ENCODE results near the gene EP400.

Gene EP400

GRCh38 chr12:131986910-131987309 is 37.2 kb downstream of the EP400 start:
- DNase-seq (ENCODE audit: low read depth), result no peak

GRCh38 chr12:131987552-131987951 is 37.8 kb downstream of the EP400 start:
- DNase-seq (ENCODE audit: low read depth), result no peak

- DNase-seq (ENCODE audit: low read depth), result no peak
Observed at GRCh38 chr12:131988054-131988796, 38.5 kb downstream of the EP400 start.

GRCh38 chr12:131989021-131989420 is 39.3 kb downstream of the EP400 start:
- DNase-seq (ENCODE audit: low read depth), result no peak

DNA sequence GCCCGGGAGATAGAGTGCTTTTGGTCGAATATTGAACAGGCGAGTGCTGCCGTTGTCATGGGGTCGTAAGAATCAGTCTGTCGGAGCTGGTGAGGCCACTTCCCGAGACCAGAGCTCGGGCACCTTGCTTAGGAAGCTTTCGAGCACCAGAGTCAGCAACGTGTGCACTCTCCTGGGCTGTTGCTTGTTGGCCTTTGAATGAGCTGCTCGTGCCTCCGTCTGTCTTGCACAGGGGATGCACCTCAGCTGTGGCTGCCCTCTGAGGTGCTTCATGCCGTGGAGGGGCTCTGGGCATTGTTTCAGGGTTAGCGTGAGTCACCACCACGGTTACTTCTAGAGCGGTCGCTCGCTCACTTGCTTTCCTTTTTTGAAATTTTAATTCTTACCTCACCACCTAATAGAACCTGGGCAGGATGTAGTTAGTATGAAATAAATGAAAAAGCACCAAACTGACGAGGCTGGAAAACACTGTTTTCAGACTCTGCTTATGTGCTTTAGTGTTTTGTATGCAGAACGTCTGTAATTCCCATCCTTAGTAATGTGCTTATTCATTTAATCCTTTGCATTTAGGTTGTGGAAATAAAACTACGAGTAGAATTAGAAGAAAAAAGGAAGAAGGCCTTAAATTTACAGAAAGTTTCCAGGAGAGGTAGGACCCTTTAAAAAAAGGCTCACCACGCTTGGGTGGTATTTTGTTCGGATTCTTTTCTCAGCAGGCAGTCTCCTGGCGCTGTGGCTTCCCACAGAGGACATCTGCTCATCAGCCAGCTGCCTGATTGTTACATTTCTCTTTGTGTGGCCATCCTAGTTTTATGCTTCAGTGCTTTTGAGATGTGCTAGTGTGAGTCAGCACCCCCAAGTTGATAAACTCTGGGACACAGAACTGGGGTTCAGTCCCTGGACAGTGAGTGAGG is 40.6 kb downstream of the EP400 start:
- DNase-seq (ENCODE audit: low read depth), result no peak

DNA sequence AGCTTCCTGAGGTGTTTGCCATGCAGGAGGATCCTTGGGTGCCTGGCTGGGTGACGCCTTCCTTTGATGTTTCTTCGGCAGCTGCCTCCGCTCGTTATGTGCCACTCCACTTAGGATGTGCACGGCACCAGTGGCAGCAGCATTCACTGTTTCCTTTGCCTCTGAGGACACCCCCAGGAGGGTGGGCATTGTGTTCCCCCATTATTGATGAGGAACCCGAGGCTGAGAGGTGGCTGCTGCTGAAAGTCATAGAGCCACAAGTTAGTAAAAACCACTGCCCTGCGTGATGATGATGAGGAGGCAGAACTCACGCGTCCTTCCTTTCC is 41.2 kb downstream of the EP400 start:
- DNase-seq (ENCODE audit: low read depth), result no peak

- DNase-seq (ENCODE audit: low read depth), result no peak
Observed at GRCh38 chr12:131991816-131992430, 42.2 kb downstream of the EP400 start.

DNA sequence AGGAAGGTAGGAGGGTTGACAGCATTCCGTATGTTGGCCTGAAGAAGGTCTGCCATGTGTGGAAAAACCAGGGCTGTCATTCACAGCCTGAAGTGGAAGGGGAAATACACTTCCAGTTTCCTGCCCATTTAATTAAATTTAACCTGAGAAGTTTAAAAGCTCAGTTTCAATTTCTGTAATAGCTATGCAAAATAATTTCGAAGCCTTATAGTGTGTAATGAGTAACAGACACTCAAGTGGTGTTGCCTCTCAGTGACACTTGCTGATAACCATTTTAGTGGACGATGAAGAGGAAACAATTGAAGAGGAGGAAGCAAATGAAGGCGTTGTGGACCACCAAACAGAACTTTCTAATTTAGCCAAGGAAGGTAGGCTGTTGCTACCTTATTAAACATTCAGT is 44.8 kb downstream of the EP400 start:
- no peak for DNase-seq (ENCODE audit: low read depth)

GRCh38 chr12:132000286-132000872 is 50.6 kb downstream of the EP400 start:
- no peak for DNase-seq (ENCODE audit: low read depth)

DNA sequence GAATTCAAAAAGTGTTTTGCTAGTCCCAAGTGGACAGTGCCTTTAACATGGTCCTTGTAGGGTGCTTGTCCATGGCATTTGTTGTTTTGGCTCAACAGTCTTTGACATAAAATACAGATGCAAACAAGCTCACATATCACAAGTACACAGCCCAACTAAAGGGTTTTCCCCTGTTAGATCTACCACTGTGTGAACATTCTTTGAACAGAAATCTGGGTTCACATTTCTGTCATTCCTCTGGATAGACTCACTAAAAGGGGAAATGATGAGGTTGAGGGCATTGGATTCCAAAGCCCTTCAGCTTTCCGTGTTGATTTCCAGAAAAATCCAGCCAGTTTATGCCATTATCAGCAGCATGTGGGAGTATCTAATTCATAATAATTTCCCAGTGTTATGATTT is 54.1 kb downstream of the EP400 start:
- DNase-seq (ENCODE audit: low read depth), result no peak

GRCh38 chr12:132004946-132005345 is 55.2 kb downstream of the EP400 start:
- DNase-seq (ENCODE audit: low read depth), result no peak

GRCh38 chr12:132006056-132006680 is 56.4 kb downstream of the EP400 start:
- DNase-seq (ENCODE audit: low read depth), result no peak

DNA sequence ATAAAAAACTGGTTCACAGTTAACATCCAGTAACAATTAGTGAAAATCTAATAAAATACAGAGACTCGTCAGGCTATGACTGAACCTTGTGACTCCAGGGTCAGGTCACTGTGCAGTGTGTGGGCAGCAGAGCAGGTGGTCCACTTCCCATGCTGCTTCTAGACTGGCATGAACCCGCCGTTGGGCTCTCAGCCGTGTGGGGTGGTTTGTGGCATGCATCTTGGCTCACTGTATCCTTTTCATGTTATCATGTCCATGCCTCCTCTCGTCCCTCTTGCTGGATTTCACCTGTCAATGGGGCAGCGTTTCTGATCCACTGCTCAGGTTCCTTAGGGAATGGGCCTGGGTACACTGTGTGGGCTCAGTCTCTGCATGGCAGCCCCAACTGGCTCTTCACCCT is 57.3 kb downstream of the EP400 start:
- no peak for DNase-seq (ENCODE audit: low read depth)

DNA sequence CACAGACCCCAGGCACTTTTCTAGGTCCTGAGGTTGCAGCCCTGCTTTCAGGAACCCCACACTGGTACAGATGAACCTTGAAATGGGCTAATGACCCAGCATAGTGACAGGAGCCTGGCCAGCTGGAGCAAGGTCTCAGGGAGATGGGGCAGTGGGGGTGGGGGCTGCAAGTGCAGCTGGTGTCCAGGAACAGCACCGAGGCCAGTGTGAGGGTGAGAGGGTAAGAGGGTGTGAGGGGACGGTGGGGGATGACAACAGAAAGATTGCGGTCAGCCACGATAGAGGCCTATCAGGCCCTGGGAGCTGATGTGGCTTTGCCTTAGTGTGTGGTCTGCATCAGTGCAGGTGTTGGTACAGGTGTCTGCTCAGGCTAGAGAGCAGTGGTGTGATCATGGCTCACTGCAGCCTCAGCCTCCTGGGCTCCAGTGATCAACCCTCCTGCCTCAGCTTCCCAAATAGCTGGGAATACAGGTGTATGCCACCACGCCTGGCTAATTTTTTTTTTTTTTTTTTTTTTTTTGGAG is 59.7 kb downstream of the EP400 start:
- DNase-seq (ENCODE audit: low read depth), result no peak

DNA sequence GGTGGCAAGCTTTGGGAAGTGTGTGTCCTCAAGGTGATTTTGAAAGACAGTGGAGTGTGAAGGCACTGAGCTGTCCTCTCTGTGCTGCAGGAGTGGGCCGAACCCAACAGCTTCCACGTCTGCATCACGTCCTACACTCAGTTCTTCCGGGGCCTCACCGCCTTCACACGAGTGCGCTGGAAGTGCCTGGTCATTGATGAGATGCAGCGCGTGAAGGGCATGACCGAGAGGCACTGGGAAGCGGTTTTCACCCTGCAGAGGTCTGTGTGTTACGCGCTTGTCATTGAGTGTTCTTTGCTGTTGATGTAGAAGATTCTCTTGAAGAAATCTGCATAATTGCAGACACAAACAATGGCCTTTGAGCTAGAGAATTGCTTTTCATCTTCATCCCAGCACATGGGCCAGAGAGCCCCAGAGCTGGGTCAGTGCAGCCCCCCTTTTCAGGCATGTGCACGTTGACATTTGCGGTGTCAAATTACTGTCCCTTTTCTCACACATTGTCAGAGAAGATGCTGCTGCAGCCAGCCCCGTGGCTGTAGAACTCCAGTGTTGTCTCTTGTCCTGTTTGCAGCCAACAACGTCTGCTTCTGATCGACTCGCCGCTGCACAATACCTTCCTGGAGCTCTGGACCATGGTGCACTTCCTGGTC is 63.3 kb downstream of the EP400 start:
- no peak for DNase-seq (ENCODE audit: low read depth)

GRCh38 chr12:132014092-132014914 is 64.6 kb downstream of the EP400 start:
- no peak for DNase-seq (ENCODE audit: low read depth)

- DNase-seq (ENCODE audit: low read depth), result no peak
Observed at GRCh38 chr12:132014915-132015280, 65.2 kb downstream of the EP400 start.

- DNase-seq (ENCODE audit: low read depth), result no peak
Observed at GRCh38 chr12:132015686-132016430, 66.1 kb downstream of the EP400 start.

GRCh38 chr12:132018193-132018916 is 68.6 kb downstream of the EP400 start:
- DNase-seq (ENCODE audit: low read depth), result no peak
